GM19395 (cell line): Measurements from ENCODE around the gene FAM111B.

Experiments used
- ATAC-seq: cut with Tn5 transposase; IDR thresholded peaks from one replicate; pipeline ENCODE4 v1.9.1; 2021; ENCODE audit warnings: mild to moderate bottlenecking, moderate library complexity; ENCODE audit not compliant: unreplicated experiment

The FAM111B gene

DNA sequence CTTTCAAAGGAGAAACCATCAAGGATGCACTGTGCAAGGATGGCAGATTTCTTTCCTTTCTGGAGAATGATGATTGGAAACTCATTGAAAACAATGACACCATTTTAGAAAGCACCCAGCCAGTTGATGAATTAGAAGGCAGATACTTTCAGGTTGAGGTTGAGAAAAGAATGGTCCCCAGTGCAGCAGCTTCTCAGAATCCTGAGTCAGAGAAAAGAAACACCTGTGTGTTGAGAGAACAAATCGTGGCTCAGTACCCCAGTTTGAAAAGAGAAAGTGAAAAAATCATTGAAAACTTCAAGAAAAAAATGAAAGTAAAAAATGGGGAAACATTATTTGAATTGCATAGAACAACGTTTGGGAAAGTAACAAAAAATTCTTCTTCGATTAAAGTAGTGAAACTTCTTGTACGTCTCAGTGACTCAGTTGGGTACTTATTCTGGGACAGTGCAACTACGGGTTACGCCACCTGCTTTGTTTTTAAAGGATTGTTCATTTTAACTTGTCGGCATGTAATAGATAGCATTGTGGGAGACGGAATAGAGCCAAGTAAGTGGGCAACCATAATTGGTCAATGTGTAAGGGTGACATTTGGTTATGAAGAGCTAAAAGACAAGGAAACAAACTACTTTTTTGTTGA, 45.4 kb downstream of the FAM111B start:
- ATAC-seq, result peak; percentile 88

- ATAC-seq, result no peak
Measured at GRCh38 chr11:59154610-59155009, 47.6 kb downstream of the FAM111B start.

GRCh38 chr11:59157433-59157832, 50.4 kb downstream of the FAM111B start:
- ATAC-seq, result no peak

- peak; percentile 95 for ATAC-seq
Measured at GRCh38 chr11:59158206-59159068, 51.4 kb downstream of the FAM111B start.

GRCh38 chr11:59164028-59164427, 57.0 kb downstream of the FAM111B start:
- ATAC-seq, result no peak

GRCh38 chr11:59171508-59172322, 64.7 kb downstream of the FAM111B start, which contains the start of gene DTX4:
Gene DTX4 (plus strand): TSS chr11:59172132. CDS start chr11:59172596, 464 bp downstream.
- ATAC-seq, result peak; percentile 78

DNA sequence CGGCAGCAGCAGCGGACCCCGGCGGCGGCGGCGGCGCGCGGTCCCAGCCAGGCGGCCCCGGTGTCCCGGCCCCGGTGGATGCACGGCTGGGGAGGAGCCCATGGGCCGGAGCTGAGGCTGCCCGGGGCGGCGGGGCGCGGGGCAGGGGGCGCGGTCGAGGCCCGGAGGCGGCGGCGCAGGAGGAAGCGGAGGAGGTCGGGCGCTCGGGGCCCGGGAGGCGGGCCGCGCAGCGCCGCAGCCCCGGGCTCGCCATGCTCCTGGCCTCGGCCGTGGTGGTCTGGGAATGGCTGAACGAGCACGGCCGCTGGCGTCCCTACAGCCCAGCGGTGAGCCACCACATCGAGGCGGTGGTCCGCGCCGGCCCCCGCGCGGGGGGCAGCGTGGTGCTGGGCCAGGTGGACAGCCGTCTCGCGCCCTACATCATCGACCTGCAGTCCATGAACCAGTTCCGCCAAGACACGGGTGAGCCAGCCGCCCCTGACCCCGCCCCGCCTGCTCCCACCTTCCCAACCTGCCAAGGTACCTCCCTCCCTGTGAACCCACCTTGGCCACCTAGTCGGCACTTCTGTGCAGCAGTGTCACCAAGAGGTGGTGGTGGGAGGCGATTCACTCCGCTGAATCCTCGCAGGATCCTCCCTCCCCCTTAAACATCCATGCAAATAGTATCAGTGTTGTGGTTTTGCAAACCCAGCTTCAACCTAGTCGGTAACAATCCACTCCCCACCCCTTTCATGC, 65.5 kb downstream of the FAM111B start:
- ATAC-seq, result peak; percentile 43

DNA sequence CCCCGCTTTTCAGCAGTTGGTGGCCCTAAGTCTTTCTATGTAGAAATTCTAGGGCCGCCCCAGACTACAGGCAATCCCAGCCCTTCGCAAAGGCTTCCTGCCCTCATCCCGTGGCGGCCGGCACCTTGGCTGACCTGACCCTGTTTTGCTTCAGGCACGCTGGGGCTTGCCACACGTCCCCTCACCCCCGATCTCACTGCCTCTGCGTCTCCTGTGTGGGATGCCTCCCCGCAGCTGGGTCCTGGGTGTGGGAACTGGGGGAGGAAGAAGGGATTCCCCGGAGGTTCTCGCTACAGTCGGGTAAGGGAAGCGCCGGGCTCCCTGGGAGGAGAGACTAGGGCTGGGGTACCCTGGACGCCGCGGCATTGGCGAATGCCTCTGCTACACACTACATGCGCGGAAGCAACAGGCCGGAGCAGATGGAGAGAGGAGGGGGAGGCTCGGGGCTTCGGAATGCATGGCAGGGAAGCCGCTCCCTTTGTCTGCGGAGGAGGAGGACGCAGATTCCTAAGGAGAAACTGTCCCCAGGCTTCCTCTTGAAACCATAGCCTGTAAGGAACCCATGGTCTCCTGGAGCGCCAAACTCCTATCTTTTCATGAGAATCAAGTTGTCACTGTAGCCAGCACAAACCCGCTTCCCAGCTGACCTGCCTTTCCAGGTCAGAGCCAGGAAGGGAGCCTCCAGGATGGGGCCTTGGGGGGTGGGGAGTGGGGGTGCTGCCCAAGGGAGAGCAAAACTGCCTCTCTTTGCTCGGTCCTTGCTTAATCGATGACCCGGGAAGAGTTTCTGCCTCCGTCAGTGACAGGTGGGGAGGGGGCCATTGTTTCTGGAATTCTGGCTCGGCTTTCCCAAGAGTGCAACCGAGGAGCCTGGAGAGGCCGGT, 66.3 kb downstream of the FAM111B start:
- peak; percentile 2 for ATAC-seq

DNA sequence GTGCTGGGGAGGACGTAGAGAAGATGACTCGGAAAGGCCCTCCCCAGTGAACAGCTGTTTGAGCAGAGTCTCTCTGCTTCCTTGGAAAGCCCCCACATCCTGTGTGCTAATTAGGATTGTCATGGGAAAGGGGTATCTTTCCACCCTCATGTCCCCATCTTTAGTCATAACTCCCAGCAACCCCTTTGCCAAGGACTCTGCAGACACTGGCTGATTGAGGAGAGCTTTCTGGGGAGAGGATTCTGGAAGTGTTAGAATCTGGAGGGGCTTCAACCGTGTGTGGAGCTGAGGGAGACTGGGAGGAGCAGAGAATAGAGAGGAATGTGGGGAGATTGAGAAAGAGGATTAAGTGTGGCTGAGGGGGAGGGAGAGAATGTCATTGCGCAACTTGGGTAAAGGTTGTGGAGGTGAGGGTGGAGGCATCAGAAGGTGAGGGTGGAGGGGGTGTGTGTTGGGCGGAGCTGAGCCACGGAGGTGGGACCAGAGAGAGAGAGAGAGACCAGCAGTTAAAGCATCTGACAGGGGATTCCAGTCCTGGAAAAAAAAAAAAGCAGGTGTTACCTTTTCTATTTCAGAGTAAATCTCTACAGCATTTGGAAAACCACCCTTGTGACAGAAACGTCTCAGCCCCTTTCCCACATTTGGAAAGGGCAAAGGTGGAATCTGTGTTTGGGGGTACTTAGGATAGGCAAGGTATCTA, 67.1 kb downstream of the FAM111B start:
- no peak for ATAC-seq

GRCh38 chr11:59174664-59175033, 67.6 kb downstream of the FAM111B start:
- ATAC-seq, result no peak

DNA sequence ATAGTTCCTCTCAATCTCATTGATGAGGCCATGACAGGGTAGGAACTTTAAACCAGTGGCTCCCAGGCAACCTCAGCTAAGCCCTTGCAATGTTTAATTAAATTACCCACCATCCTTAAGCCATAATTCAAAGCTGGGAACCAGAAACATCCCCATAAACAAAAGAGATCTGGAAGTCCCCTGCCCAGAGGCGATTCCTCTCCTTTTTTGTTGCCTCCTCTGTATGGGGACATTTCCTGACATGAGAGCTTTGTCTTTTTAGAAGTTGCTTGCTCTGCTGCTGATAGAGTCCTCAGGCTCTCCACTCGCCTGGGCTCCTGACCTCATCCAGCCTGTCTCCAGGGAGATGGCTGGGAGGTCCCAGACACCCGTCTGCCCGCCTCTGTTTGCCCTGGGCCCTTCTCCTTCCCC, 68.1 kb downstream of the FAM111B start:
- no peak for ATAC-seq

DNA sequence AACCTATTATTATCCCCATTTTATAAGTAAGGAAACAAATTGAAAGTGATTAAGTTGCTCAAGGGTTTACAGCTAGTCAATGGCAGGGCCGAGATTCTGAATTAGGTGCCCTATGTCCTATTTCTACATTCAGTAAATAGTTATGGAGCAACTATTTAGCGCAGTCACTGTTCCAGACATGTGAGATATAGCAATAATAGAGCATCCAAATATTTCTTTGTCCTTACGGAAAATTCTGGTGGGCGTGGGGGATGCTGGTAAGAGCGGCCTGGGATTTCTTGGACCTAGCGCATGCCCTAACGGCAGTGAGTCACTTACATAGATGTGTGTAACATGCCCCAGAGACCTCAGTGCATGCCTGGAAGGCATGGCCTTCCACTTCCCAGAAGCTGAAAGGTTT, 69.3 kb downstream of the FAM111B start:
- no peak for ATAC-seq
